Activated CD4-positive, CD25-positive, alpha-beta regulatory T cell (primary cell): ENCODE results near the gene ELAC2.

Experiments
- DNase-seq, 4 experiments: peaks; one replicate each; lab custom pipeline; 2025; lab: John Stamatoyannopoulos, UW

The ELAC2 gene

DNA sequence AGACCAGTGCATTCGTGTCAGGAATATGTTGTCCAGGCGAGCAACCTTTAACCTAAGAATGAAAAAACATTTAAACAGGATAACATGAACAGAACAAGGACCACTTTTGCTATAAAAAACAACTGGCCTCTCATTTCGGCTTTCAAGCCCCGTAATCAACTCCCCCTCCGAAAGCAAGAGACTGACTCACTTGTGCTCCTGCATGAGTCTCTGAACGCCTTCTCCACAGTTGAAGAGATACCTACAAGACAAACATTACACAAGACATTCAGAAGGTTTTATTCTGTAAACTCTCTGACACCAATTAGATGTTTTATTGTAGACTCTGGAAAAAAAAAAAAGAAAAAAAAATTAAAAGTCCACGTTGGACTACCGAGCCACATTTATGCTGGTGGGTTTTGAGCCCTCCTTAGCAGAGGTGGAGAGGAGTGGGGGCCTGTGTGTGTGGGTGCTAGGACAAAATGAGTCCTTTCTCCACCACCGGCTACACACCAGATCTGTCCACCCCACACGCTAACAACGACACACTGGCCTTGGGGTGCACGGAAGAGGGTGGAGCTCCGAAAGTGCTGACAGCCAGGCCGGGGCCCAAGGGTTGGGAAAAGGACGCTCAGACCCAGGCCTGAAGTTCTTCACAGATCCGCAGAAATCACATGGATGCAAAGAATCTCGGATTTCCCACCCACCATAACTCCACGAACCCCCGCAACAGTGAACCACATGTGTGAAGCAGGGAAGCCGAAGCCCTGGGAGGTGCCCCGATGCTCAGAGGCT lies 759 bp downstream of the ELAC2 start:
- peak in 1 of 4 experiments; percentile 29 for DNase-seq

DNA sequence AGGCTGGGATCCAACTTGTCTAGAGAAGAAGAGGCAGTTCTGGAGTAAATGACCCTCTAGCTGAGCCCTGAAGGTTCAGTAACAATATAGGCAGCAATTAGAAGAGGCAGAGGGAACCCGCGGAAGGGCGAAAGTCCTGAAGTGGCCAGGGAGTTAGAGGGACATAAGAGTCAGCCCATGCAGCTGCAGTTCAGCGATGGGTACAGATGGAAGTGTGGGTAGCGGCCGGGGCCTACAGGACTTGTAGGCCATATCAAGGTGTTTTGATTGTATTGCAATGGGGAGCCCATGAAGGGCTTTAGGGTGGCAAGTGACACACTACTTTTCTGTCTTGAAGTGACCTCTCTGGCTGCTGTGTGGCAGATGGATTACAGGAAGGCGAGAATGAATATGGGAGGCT lies 3.0 kb downstream of the ELAC2 start:
- DNase-seq, result no peak

DNA sequence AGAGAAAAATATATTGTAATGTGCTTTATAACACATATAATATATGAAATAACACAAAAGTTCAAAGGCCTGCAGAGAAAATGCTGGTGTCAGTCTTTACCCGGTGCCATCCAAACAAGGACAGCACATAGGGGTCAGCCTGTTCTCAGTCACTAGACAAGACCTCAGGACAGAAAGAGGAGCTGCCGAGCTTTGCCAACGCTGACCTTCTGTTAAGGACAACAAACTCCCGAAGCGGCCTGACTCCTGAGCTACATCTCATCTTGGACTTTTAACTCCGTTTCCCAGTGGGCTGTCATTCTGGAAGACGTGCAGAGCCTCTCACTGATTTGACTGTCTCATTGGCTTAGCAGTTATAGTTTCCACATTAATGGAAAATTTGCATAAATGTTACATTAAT lies 6.9 kb downstream of the ELAC2 start:
- no peak for DNase-seq

DNA sequence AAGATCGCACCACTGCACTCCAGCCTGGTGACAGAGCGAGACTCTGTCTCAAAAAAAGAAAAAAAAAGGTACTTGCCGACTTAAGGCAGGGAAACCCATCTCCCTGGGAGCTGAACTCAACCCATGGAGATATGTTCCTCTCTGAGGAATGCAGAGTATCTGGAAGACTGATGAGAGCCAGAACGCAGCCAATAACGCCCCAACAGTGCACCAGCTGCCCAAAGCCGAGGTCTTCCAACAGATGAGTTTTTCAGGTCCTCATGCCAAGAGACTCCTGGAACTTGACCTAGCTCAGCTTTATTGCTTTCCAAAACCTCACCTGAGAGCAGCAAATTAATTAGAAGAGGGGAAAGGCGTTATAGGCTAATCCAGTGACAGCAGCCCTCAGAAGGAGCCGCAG lies 9.4 kb downstream of the ELAC2 start:
- DNase-seq, result no peak

DNA sequence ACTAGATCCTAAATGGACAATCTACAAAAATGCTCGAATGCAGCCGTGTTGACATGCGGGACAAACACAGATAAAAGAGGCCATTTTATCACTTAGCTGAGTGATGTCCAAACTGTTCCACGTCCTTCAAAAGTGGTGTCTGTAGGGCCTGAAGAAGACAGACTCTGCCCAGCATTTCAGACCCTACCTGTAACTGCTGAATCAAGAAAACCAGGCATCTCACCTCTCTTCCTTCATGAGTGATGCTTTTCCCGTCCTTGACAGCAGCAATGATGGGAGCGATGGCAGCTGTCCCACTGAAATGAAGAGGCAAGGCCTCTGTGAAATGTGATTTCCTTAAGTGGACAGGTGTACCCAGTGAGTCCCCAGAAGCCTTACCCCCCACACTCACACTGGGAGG lies 12.3 kb downstream of the ELAC2 start:
- DNase-seq, result no peak

DNA sequence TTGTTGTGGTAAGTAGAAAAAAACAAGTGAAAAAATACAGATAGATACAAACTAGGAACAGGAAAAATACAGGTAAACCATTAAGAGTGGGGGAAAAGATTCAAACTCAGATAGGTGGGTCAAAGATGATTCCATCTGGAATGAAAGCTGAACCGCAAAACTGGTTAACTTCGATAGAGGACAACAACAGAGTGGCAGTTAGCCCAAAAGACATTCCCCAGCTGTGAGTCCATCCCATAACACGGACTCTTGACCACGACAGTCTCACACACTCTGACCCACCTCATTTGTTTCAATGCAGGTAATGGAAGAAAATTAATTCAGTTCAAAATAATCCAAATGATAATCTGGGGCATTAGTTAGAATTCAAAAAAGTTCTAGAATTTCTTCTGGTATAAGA lies 13.5 kb downstream of the ELAC2 start:
- no peak for DNase-seq

DNA sequence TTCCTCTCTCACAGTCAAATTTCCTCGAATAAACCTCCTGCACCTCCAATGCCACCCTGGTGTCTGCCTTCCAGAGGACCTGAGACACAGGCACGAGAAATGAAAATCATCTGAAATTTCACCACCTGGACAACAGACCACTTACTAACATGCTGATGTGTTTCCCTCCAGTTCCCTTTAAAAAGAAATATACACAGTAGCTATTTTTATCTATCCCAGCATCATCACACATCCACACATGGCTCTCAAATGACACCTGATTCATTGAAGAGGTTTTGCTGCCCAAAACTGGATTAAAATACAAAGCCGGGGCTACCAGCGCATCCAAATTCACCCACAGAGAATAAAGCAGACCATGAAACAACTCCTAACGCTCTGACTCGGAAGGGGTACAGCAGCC lies 13.9 kb downstream of the ELAC2 start:
- no peak for DNase-seq

DNA sequence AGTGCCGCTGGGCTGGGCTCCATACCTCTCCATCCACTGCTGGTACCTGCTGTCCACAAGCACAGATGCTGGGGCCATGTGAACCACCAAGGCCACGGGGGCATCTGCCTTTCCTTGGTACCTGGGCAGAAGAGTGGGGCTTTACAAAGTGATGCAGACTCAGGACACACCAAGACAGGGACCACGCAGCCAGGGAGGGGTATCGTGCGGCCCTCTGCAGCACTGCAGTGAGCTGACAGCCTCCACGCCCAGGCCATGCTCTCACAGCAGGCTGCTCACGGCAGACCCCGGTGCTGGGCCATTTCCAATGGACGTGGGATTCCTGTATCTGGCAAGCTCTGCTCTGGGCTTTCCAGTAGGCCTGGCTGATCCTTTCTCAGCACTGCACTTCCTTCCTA lies 14.4 kb downstream of the ELAC2 start:
- DNase-seq, result no peak

DNA sequence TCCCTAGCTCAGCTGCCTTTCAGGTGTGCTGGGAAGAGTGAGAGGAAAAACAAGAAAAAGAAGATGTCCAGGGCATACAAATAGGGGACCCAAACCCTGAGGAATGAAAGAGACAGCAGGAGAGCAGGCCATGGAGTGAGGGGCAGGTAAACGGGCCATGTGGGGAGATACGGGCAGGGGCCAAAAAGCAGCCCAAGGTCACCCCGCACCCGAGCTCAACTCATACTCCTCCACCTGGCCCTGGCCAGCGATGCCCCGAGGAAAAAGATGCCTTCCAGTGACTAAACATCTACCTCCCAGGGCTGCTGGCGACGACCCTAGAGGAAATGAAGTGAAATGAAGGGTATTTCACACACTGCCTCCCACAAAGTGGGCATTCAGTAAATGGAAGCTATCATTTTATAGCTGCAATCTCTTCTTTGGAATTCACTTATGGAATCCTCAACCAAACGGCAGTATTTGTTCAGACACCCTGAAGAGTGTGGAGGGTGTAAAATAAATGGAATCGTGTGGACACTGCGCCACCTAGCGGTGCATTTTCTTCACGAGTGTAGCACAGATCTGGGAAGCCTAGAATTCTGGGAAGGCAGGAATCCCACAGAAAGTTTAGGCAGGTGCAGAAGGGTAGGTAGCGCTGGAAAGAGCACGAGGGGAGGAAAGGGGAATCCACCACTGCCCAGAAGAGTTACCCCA lies 14.9 kb downstream of the ELAC2 start:
- peak in 1 of 4 experiments; percentile 13 for DNase-seq

DNA sequence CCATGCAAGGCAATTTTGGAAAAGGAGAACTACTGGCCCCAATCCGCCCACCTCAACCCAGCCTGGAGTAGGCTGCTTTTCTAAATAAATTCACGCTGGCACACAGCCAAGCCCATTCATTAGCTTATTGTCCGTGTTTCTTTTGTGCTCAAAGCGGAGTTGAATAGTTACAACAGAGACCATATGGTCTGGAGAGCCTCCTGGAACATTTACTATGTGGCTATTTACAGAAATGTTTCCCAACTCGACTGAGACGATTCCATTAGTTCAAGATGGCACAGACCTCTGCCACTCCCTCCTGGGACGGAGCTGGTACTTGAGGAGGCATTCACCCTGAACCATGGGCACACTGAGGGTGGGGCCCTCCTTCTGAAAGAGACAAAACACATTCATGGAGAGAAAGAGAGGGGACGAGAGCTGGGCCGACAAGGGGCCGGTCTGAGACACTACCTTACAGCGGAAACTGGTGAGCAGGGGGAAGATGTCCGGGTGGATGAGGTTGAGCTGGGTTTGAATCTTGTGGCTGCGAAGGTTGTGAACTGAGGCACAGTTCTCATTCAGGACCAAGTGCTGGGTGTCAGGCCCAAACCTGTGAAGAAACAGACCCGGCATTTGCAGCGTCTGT lies 15.7 kb downstream of the ELAC2 start:
- DNase-seq, result no peak

DNA sequence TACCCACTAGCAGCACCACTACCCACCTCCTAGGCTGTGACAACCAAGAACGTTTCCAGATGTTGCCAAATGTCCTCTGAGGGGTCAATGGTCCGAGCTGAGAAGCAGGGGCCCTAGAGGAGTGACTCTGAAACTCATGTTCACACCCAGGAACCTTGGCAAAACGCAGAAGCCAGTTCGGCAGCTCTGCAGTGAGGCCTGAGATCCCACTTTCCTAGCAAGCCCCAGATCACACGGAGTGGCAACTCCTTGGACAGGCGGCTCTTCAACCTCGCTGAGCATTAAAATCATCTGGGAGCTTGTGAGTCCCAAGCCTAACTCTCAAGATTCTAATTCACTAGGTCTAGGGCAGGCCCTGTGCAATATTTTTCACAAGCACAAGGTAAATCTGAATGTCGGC lies 17.3 kb downstream of the ELAC2 start:
- no peak for DNase-seq

DNA sequence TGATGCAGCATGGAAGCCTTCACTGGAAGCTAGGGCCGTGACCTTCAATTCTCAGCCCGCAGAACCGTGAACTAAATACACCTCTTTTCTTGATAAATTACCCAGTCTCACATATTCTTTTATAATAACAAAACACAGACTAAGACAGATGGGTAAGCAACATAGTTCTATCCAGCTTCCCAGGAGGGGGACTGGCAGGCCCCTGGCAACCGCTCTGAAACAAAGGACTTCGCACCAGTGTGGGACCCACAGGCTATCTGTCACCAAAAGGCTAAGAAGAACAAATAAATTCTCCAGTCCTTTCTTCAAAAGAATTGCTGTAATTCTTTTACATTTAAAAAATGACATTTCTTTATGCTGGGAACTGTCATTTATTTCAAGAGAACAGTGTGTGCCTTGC lies 19.0 kb downstream of the ELAC2 start:
- DNase-seq, result no peak

DNA sequence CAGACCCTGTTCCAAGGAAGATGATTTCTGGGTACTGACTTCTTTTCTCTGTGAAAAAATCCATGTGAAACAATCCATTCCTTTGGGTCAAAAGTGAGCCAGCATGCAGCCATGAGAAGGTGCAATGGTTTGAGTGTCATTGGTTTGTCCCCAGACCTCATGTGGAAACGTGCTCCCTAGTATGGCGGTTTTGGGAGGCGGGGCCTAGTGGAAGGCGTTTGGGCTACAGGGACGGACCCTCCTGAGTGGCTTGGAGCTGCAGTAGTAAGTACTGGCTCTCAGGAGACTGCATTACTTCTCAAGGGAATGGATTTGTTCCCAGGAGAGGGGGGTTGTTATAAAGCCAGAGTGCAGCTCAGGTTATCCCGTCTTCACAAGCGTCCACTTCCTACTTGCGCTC lies 19.4 kb downstream of the ELAC2 start:
- no peak for DNase-seq

DNA sequence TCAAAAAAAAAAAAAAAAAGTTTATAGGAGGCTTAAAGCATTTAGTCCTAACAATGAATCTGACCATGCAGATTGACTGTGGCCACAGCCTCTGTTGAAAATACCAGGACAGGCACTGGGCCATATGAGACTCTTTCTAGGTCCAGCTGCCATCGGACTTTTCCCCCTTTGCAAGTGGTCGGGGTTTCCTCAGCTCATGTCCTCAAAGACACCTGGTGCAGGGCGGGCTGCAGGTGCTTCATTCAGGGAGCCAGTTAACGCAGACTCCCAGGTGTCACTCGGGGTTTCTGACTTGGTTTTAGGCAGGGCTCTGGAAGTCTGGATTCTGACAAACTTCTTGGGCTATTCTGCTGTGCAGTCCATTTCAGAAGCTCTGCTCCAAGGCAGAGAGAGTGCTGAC lies 20.9 kb downstream of the ELAC2 start:
- no peak for DNase-seq

DNA sequence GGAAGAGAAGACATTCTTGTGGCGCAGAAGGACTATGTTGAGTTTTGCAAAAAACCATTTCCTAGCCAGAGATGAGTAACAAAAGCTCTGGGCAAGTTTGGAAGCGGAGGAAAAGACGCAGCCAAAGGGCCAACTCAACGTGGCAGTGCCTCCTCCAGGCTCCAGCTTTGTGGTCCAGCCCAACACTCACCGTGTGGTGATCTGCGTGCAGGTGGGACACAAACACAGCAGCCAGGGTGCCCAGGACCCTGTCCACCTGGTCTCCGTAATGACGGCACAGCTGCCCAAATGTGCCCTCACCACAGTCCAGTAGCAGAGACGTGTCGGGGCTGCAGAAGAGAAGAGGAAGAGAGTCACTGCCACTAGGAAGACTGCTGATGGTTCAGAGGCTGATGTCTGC lies 21.5 kb downstream of the ELAC2 start:
- no peak for DNase-seq

DNA sequence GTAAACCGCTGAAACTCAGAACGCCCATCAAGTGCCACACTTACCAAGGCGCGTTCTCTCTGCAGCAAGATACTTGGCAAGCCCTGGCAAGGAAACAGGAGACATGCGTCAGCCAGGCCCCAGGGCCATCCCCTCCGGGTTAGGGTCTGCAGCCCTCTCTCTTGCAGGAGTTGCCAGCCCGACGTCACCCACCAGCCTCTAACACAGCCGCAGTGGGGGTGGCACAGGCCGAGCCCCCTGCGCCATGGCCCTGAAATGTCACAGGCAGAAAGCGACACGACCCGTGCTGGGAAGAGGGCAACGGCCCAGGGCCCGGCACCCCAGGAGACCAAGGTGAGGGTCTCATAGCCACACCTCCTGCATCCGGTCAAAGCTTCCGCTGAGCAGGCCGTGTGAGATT lies 21.9 kb downstream of the ELAC2 start:
- no peak for DNase-seq

DNA sequence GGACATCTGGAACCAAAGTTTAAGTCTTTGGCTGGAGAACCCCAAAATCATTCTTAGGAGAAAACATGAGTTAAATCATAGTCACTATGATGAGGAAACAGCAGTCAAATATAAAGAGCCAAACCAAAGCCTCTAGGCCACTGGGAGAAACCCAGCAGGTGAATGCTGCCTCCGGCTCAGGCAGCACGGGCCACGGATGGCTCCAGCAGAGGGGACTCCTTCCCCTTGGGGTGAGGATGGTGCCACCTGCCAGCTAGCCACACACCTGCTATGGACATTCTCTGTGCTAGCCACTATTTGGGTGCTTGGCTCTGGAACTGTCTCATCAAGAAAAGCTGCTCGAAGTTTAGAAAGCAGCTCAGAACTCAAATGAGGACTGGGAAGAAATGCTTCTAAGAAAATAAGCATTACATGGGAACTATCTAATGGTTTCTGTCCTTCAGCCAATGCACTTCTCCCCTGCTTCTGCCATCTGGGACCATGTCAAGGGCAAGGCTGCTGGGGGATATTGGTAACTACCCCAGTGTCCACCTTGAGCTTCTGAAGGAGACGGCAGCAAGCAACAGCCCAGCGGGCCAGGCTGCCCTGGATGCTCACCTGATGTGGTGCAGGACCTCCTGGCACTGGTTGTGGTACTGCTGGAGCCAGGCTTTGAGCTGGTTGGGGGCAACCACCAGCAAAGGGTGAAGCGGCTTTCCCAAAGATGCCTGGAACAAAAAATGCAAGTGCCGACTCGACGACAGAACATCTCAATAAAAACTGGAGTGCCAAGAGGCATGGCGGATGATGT lies 22.5 kb downstream of the ELAC2 start:
- DNase-seq, result no peak

DNA sequence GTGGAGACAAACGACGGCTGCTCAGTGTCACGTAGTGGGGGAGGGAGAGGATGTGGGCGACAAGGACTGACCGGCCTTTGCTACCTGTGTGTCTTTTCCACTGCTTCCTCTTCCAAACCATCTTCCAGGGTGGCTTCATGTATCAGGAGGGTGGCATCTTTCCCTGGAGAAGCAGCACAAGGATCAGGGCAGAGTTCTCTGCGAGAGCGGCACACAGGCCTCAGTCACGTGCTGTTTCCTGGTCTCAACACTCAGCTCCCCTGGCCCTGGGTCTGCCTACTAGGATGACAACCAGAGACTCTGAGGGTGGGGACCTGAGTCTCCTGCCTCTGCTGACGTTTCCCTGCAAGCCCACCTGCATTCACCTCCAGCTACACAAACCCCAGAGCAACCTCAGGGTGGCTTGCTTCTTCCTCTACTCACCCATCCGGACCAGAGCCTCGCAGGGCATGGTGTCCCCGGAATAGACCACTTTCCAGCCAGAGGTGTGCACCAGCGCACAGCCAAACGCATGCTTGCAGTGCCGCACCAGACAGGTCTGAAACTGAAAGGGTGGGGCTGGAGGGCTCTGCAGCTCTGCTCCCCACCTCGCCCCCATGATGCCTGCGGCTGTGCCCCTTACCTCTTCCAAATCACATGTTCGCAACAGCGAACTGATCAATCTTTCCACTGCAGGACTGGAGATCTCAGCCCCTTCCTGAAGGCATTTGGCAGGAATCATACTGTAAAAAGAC lies 23.3 kb downstream of the ELAC2 start:
- no peak for DNase-seq

DNA sequence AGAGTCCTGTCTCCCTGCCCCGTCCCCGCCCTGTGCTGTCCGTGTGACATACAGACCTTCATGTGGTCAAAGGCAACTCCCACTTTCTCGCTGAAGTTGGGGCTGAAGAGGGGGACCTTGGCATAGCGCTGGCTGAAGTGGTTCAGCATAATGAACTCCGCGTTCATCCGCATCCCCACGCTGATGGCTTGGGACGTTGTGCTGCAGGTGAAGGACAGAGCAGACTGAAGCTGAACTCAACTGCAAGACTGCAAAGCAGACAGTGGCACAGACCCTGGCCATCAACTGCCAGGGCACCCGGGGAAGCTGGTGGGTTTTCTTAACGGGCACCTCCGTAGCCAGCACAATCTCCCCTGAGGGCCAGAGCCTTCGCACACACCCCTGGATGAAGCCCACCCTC lies 24.2 kb downstream of the ELAC2 start:
- no peak for DNase-seq

DNA sequence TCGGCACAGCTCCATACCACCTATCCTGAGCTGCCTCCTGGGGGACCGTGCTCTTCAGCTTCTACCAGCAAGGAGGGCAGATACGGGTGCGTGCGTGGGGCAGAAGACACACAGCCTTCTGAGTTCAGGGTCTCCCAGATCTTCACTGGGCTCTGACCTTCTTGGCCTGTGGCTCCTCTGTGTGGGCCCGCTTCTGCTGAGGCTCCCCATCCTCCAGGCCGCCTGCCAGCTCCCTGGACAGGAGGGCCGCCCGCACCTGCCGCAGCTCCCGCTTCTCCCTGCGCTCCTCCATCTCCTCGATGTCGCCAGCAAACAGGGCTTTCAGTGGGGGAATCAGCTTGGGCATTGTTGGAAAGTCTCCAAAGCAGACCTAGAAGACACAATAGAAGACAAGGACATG lies 25.2 kb downstream of the ELAC2 start:
- no peak for DNase-seq

DNA sequence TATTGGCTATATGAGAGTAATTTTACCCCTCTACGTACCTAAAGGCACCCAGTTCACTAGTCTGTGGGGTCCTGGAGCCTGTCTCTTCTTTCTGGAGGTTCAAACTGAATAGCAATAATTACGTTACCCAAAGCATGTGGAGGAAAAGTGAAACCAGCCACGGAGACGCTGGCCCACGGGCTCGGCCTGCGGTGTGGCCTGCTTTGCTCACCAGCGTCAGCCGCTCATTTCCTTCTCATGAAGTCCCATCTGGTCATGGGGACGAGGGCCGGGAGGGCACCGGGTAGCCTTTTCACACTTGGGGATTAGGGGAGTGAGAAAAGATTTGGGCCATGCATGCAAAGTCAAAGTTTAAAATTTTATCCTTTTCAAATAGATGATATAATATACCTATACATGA lies 26.9 kb downstream of the ELAC2 start:
- no peak for DNase-seq
